ENCODE data around the gene ZNF324. TPM values are rescaled to one million over a fixed set of nuclear protein-coding genes. Genes with fewer than 3 reads are reported as not detected.
A peak's percentile ranks its signal among the peaks of the same experiment; 100 is the strongest.

ZNF324 gene
- total RNA-seq, 1 experiment from 2014 or later, result 12.7 TPM

DNA sequence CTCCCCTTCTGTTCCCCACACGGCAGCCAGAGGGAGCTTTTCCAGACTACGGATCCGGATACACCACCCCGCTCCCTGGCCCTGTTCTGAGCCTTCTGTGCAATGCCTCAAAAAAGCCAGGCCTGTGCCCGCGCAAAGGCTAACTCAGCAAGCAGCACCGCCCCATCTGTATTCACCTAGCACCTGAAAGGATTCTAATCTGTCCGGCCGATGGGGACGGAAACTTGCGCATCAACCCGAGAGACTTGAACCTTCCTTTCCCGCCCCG lies 52.1 kb downstream of the ZNF324 start:
- Mint-ChIP-seq H3K27me3 (ENCODE audit: low read depth) (no peaks in the 10 kb centered on the region), H3K4me3 (peak overlapping the region; percentile 91 to 96)
- no peaks in the 10 kb centered on the region for H3K27me3 ChIP-seq (ENCODE audit: insufficient read depth, low read length)

More for the DNA sequence above, 52.1 kb downstream of the ZNF324 start:
- no peak overlapping the region for H3K4ac ChIP-seq (ENCODE audit: low read depth, low read length)
- no peaks in the 10 kb centered on the region for H3K9me3 ChIP-seq (ENCODE audit: control insufficient read depth, low read depth, low read length)
- peak overlapping the region; percentile 75 to 100 (median 99) for H3K27ac Mint-ChIP-seq
- no peak overlapping the region for H3K56ac ChIP-seq (ENCODE audit: insufficient read length, low read depth, low read length)
- H4K20me1 ChIP-seq (ENCODE audit: control insufficient read depth, insufficient read depth, insufficient read length), result no peaks in the 10 kb centered on the region
- H2AK5ac ChIP-seq (ENCODE audit: insufficient read length, low read length), result no peak overlapping the region
- no peaks in the 10 kb centered on the region; the same call in 1 of the 2 replicates for H3K4me1 ChIP-seq (ENCODE audit: insufficient read depth, low read length)
- peak; percentile 80 for DNase-seq
- peak; percentile 56; the same call in 2 of the 3 replicates for TF ChIP-seq CTCF (conservative IDR thresholded peaks at IDR 0.05)
- no peak overlapping the region for H4K91ac ChIP-seq (ENCODE audit: insufficient read length, low read depth, low read length)
- H3K14ac ChIP-seq (ENCODE audit: insufficient read depth, low read length), result peak overlapping the region; percentile 96
- H4K8ac ChIP-seq (replicated peaks; ENCODE audit: insufficient read length, low read depth, low read length), result no peak overlapping the region
- H3K4me2 ChIP-seq (ENCODE audit: insufficient read depth, insufficient read length, low read length), result peak overlapping the region; percentile 85
- no peak overlapping the region for H2BK5ac ChIP-seq (ENCODE audit: insufficient read length, low read length)
- peak overlapping the region; percentile 95 for H3K18ac ChIP-seq (ENCODE audit: insufficient read length, low read depth, low read length)
- H2BK12ac ChIP-seq (ENCODE audit: insufficient read length, low read depth, low read length), result no peak overlapping the region
- WGBS (ENCODE audit: extremely low coverage, insufficient read length, low lambda C conversion rate), result no CpG with 5 or more reads among the region's 14 CpGs
- no peaks in the 10 kb centered on the region for H3K79me1 ChIP-seq (ENCODE audit: insufficient read depth, low read depth, low read length, poor library complexity, severe bottlenecking)
- H2BK20ac ChIP-seq (ENCODE audit: low read depth, low read length, poor library complexity, severe bottlenecking), result no peak overlapping the region
- H3K4me1 Mint-ChIP-seq, result peaks cover 50 to 51% of the 10 kb centered on the region in 2 experiments
- H3K36me3 Mint-ChIP-seq (ENCODE audit: insufficient read depth in 1 of 3, low read depth in 3 of 3), result peaks cover 9 to 19% (median 13%) of the 10 kb centered on the region in 3 experiments
- peaks cover 23% of the 10 kb centered on the region for H3K23me2 ChIP-seq (ENCODE audit: insufficient read length, low read depth, low read length, poor library complexity, severe bottlenecking)
- no peak overlapping the region for H3K23ac ChIP-seq (ENCODE audit: insufficient read length, low read depth, low read length)
- no peak overlapping the region for H2BK120ac ChIP-seq (ENCODE audit: low read depth, low read length, poor library complexity, severe bottlenecking)
- peak overlapping the region; percentile 19 for H4K5ac ChIP-seq (ENCODE audit: insufficient read length, low read depth, low read length)
- no peak overlapping the region for H3T11ph ChIP-seq (ENCODE audit: low read length)
- H2AFZ ChIP-seq (ENCODE audit: low read length), result no peak overlapping the region
- peak overlapping the region; percentile 69 for H3K27ac ChIP-seq (ENCODE audit: insufficient read length, low read depth, low read length)
- H3K9me3 Mint-ChIP-seq, result peaks cover 0 to 3% of the 10 kb centered on the region in 2 experiments; a peak in 1 of 5 replicates
- H2BK15ac ChIP-seq (ENCODE audit: low read depth, low read length), result no peak overlapping the region
- H3K79me2 ChIP-seq (ENCODE audit: insufficient read depth, low read length), result peaks cover 2% of the 10 kb centered on the region; the same call in 1 of the 2 replicates
- peak overlapping the region; percentile 96 for H3K9ac ChIP-seq (ENCODE audit: extremely low read depth, insufficient read length, low read length)

Measured in H9 (cell line).